ENCODE results near the gene GSDME.
A peak's percentile ranks its signal among the peaks of the same experiment; 100 is the strongest.

The GSDME gene

DNA sequence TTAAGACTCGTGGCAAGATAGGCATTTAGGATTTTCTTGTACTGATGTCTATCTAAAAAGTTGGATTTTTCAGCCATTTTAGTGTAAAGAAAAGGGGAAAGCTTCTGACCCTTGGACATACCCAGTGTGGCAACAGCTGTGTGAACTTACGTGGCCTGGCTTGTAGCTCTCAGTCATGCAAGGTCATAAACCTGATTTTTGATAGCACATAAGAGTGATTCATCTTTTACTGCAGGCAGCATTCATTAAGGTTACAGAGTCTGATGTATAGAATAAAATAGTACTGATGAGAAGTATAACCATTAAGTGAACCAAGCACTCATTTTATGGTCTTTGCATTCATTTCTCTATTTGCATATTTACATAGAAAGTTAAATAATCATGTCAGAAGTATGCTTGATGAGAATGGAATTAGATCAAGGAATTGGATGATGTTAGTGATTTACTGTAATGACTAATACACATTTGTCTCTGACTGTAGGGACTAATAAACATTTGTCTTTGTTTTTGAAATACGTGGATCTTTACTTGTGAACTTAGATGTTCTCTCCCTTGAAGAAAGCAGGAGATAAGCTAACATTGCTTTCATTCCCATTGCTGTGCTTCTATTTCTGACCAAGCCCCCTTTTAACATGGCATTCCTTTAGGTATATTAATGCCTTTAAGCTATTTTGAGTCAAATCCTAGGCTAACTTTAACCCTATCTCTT is 88.2 kb downstream of the GSDME start (continued):
- no peak for TF ChIP-seq ZNF70 (CRISPR knock-in tag; IDR thresholded peaks at IDR 0.05)
- no peak for TF ChIP-seq GLIS3 (CRISPR knock-in tag; IDR thresholded peaks at IDR 0.05)
- TF ChIP-seq ISL1 (CRISPR knock-in tag; IDR thresholded peaks at IDR 0.05) = peak; percentile 45; the same call in 1 of the 2 replicates

- TF ChIP-seq ZC3H10 (CRISPR knock-in tag; IDR thresholded peaks at IDR 0.05) (no peak), CSDC2 (CRISPR knock-in tag; IDR thresholded peaks at IDR 0.05) (no peak), SNAI2 (CRISPR knock-in tag; IDR thresholded peaks at IDR 0.05) (no peak), PPARA (CRISPR knock-in tag; IDR thresholded peaks at IDR 0.05; ENCODE audit: borderline replicate concordance) (no peak), PATZ1 (CRISPR knock-in tag; IDR thresholded peaks at IDR 0.05; ENCODE audit: borderline replicate concordance) (no peak), ZNF8 (CRISPR knock-in tag; IDR thresholded peaks at IDR 0.05) (no peak), BACH2 (CRISPR knock-in tag; IDR thresholded peaks at IDR 0.05; ENCODE audit: borderline replicate concordance) (no peak), GLIS3 (CRISPR knock-in tag; IDR thresholded peaks at IDR 0.05) (no peak), ARNTL (CRISPR knock-in tag; IDR thresholded peaks at IDR 0.05; ENCODE audit: borderline replicate concordance, low read depth) (no peak), ZFP3 (CRISPR knock-in tag; IDR thresholded peaks at IDR 0.05) (no peak), ZNF70 (CRISPR knock-in tag; IDR thresholded peaks at IDR 0.05) (no peak), TCF4 (CRISPR knock-in tag; IDR thresholded peaks at IDR 0.05; ENCODE audit: borderline replicate concordance) (no peak), ISL1 (CRISPR knock-in tag; IDR thresholded peaks at IDR 0.05) (no peak)
- TF ChIP-seq, protein P1, sequence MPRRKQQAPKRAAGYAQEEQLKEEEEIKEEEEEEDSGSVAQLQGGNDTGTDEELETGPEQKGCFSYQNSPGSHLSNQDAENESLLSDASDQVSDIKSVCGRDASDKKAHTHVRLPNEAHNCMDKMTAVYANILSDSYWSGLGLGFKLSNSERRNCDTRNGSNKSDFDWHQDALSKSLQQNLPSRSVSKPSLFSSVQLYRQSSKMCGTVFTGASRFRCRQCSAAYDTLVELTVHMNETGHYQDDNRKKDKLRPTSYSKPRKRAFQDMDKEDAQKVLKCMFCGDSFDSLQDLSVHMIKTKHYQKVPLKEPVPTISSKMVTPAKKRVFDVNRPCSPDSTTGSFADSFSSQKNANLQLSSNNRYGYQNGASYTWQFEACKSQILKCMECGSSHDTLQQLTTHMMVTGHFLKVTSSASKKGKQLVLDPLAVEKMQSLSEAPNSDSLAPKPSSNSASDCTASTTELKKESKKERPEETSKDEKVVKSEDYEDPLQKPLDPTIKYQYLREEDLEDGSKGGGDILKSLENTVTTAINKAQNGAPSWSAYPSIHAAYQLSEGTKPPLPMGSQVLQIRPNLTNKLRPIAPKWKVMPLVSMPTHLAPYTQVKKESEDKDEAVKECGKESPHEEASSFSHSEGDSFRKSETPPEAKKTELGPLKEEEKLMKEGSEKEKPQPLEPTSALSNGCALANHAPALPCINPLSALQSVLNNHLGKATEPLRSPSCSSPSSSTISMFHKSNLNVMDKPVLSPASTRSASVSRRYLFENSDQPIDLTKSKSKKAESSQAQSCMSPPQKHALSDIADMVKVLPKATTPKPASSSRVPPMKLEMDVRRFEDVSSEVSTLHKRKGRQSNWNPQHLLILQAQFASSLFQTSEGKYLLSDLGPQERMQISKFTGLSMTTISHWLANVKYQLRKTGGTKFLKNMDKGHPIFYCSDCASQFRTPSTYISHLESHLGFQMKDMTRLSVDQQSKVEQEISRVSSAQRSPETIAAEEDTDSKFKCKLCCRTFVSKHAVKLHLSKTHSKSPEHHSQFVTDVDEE (CRISPR knock-in tag; IDR thresholded peaks at IDR 0.05) = no peak
- ATAC-seq = peak; percentile 90
Observed at GRCh38 chr7:24665564-24666294, 91.5 kb downstream of the GSDME start.

DNA sequence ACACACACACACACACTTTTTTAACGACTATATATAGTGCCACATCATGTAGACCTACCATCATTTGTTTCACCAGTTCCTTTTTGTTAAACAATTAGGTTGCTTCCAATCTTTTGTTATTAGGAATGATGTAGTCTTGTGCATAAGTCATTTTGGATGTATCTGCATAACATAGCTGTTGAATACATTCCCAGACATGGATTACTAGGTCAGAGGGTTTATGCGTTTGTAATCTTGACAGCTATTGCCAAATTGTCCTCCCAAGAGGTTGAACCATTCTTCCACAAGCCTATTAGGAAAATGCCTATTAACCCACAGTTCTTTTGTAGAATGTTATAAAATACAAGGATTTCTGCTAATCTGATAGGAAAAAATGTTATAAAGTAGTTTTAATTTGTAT is 96.7 kb downstream of the GSDME start:
- no peak for ATAC-seq

More for the DNA sequence above, 96.7 kb downstream of the GSDME start:
- TF ChIP-seq ZFP3 (CRISPR knock-in tag; IDR thresholded peaks at IDR 0.05) (no peak), TOX (CRISPR knock-in tag; IDR thresholded peaks at IDR 0.05; ENCODE audit: borderline replicate concordance) (no peak), ESRRG (CRISPR knock-in tag; IDR thresholded peaks at IDR 0.05) (no peak), PATZ1 (CRISPR knock-in tag; IDR thresholded peaks at IDR 0.05; ENCODE audit: borderline replicate concordance) (no peak), ISL1 (CRISPR knock-in tag; IDR thresholded peaks at IDR 0.05) (no peak), ZNF70 (CRISPR knock-in tag; IDR thresholded peaks at IDR 0.05) (no peak), CSDC2 (CRISPR knock-in tag; IDR thresholded peaks at IDR 0.05) (no peak), OSR1 (CRISPR knock-in tag; IDR thresholded peaks at IDR 0.05) (no peak), ZC3H10 (CRISPR knock-in tag; IDR thresholded peaks at IDR 0.05) (no peak), RARB (CRISPR knock-in tag; IDR thresholded peaks at IDR 0.05) (no peak), TCF4 (CRISPR knock-in tag; IDR thresholded peaks at IDR 0.05; ENCODE audit: borderline replicate concordance) (no peak), SNAI2 (CRISPR knock-in tag; IDR thresholded peaks at IDR 0.05) (no peak), ZNF8 (CRISPR knock-in tag; IDR thresholded peaks at IDR 0.05) (no peak), ZNF565 (CRISPR knock-in tag; conservative IDR thresholded peaks at IDR 0.05; ENCODE audit: low read depth) (no peak), POU6F1 (CRISPR knock-in tag; IDR thresholded peaks at IDR 0.05; ENCODE audit: borderline replicate concordance, low read depth) (no peak)
- TF ChIP-seq, protein P1 (CRISPR knock-in tag; IDR thresholded peaks at IDR 0.05) = no peak
- TF ChIP-seq, protein P2, sequence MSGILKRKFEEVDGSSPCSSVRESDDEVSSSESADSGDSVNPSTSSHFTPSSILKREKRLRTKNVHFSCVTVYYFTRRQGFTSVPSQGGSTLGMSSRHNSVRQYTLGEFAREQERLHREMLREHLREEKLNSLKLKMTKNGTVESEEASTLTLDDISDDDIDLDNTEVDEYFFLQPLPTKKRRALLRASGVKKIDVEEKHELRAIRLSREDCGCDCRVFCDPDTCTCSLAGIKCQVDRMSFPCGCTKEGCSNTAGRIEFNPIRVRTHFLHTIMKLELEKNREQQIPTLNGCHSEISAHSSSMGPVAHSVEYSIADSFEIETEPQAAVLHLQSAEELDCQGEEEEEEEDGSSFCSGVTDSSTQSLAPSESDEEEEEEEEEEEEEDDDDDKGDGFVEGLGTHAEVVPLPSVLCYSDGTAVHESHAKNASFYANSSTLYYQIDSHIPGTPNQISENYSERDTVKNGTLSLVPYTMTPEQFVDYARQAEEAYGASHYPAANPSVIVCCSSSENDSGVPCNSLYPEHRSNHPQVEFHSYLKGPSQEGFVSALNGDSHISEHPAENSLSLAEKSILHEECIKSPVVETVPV (CRISPR knock-in tag; IDR thresholded peaks at IDR 0.05) = no peak

Measured in SK-N-SH treated with all-trans-retinoic acid at 6 μM for 48 hours (cell line).